K562 (cell line): ENCODE measurements around the gene PSMC1. TPM values are rescaled to one million over a fixed set of nuclear protein-coding genes. Genes with fewer than 3 reads are reported as not detected.

ENCODE experiments used
- ATAC-seq: fragments of 200-7000 bp; cut with Tn5 transposase; 3 replicates; pipeline ENCODE4 v1.9.1; 2020; ENCODE audit warnings: moderate library complexity
- BruUV-seq: library from RNA; stranded (reverse); fragments of 400-500 nt; replicated peaks from 2 replicates; lab custom pipeline; 2021; lab: Mats Ljungman, UMichigan
- CTCF ChIA-PET: fragments of 300-600 bp; formaldehyde crosslinking; extraction: SDS; loops from one replicate; lab custom pipeline; 2021; ENCODE audit warnings: low intra/inter-chr PET ratio; lab: Yijun Ruan, JAX
- POLR2A ChIA-PET: fragments of 300-600, 350-650 bp; sonication (Branson Sonifier 250); formaldehyde crosslinking; extraction: SDS; loops from one replicate; lab custom pipeline; 2021; ENCODE audit warnings: antibody characterized with exemption, inconsistent platforms; lab: Yijun Ruan, JAX
- DNase-seq, 4 experiments: peaks; one replicate each; pipeline versions ENCODE4 v3.0.0 to v3.0.0-alpha.2; 2011 to 2018; ENCODE audit warnings: low spot score in 3 of 4, mixed read lengths in 3 of 4; ENCODE audit errors: extremely low read depth in 1 of 4
- FAIRE-seq: peaks from 2 replicates; lab custom pipeline; 2011; peaks lifted over from hg19 to GRCh38; lab: Jason Lieb, UNC
- H2AFZ ChIP-seq: 2 replicates; pipeline ENCODE4 v1.6.0; 2011; ENCODE audit warnings: low read depth, low read length, control low read depth, inconsistent platforms
- H3K27ac ChIP-seq: fragments of 200-600 bp; 3 replicates; pipeline ENCODE4 v1.8.0; 2011; ENCODE audit warnings: low read depth, mild to moderate bottlenecking, control low read depth, inconsistent platforms, low read length, moderate library complexity, mixed read lengths; ENCODE audit errors: extremely low read depth
- H3K27me3 ChIP-seq, 2 experiments: fragments of 300-600 bp in 1 of 2; 2 replicates in 1 of 2; 3 replicates in 1 of 2; pipeline versions ENCODE4 v1.6.0 to v1.8.0; 2011; ENCODE audit warnings: inconsistent platforms in 2 of 2, low read length in 2 of 2, mild to moderate bottlenecking in 1 of 2, mixed read lengths in 1 of 2, moderate library complexity in 1 of 2; ENCODE audit not compliant: control insufficient read depth in 2 of 2, insufficient read depth in 2 of 2
- H3K36me3 ChIP-seq: fragments of 300-600 bp; 3 replicates; pipeline ENCODE4 v1.8.0; 2011; ENCODE audit warnings: mild to moderate bottlenecking, low read length, inconsistent platforms; ENCODE audit not compliant: control insufficient read depth, insufficient read depth
- H3K4me1 ChIP-seq, 2 experiments: fragments of 200-600 bp in 1 of 2; replicated peaks in 1 of 2; 2 replicates in 1 of 2; 3 replicates in 1 of 2; pipeline versions ENCODE4 v1.5.1 to v1.8.0; 2011; ENCODE audit warnings: inconsistent platforms in 2 of 2, low read length in 2 of 2, mild to moderate bottlenecking in 1 of 2, mixed read lengths in 1 of 2, moderate library complexity in 1 of 2; ENCODE audit not compliant: control insufficient read depth in 2 of 2, insufficient read depth in 2 of 2
- H3K4me2 ChIP-seq: 2 replicates; pipeline ENCODE4 v1.6.1; 2011; ENCODE audit warnings: low read length, control low read depth, inconsistent platforms, mixed read lengths; ENCODE audit not compliant: insufficient read depth
- H3K4me3 ChIP-seq: fragments of 200-600 bp; sonication (generic), shearing (Covaris generic); 2 replicates; pipeline ENCODE4 v1.5.1; 2016; ENCODE audit warnings: control low read depth, inconsistent platforms
- H3K79me2 ChIP-seq: fragments of 200-600 bp; 3 replicates; pipeline ENCODE4 v1.8.0; 2011; ENCODE audit warnings: low read length, inconsistent platforms; ENCODE audit not compliant: control insufficient read depth, insufficient read depth
- H3K9ac ChIP-seq, 2 experiments: 2 replicates each; pipeline versions ENCODE4 v1.6.0 to v1.6.1; 2011; ENCODE audit warnings: low read depth in 2 of 2, low read length in 2 of 2, control low read depth in 1 of 2, inconsistent platforms in 1 of 2, mild to moderate bottlenecking in 1 of 2, mixed read lengths in 1 of 2; ENCODE audit not compliant: insufficient read depth in 1 of 2
- H3K9me1 ChIP-seq: one replicate; pipeline ENCODE4 v1.6.0; 2011; ENCODE audit warnings: inconsistent platforms, mild to moderate bottlenecking, low read length, moderate library complexity; ENCODE audit not compliant: control insufficient read depth, insufficient read depth
- H3K9me3 ChIP-seq: replicated peaks from 2 replicates; pipeline ENCODE4 v1.5.1; 2011; ENCODE audit warnings: low read depth, low read length, inconsistent platforms; ENCODE audit not compliant: control insufficient read depth, insufficient read depth
- H4K20me1 ChIP-seq: replicated peaks from 2 replicates; pipeline ENCODE4 v1.6.1; 2011; ENCODE audit warnings: low read length, inconsistent platforms, mixed read lengths; ENCODE audit not compliant: control insufficient read depth, insufficient read depth
- ARID1B ChIP-seq: fragments of 450-650 bp; IDR thresholded peaks from 2 replicates; pipeline ENCODE4 v1.6.1; 2016; ENCODE audit warnings: antibody characterized with exemption, mild to moderate bottlenecking, inconsistent platforms
- CBFA2T2 ChIP-seq: fragments of 450-650 bp; conservative IDR thresholded peaks from 2 replicates; pipeline ENCODE4 v1.6.1; 2017; ENCODE audit warnings: mild to moderate bottlenecking
- CBFA2T3 ChIP-seq: fragments of 450-650 bp; IDR thresholded peaks from 2 replicates; pipeline ENCODE4 v1.6.1; 2017
- FOXA1 ChIP-seq: fragments of 450-650 bp; IDR thresholded peaks from 2 replicates; pipeline ENCODE4 v1.6.1; 2016; ENCODE audit warnings: mild to moderate bottlenecking, borderline replicate concordance
- GTF2F1 ChIP-seq: IDR thresholded peaks from 2 replicates; pipeline ENCODE4 v1.6.1; 2011; ENCODE audit warnings: low read depth, low read length, improper control_type of control experiment
- ILF3 ChIP-seq: fragments of 450-650 bp; IDR thresholded peaks from 2 replicates; pipeline ENCODE4 v1.6.1; 2018; ENCODE audit warnings: antibody characterized with exemption, mild to moderate bottlenecking, moderate library complexity, borderline replicate concordance
- RAD21 ChIP-seq, 2 experiments: fragments of 250-450 bp in 1 of 2; fragments of 450-650 bp in 1 of 2; sonication (Bioruptor Pico) in 1 of 2; formaldehyde crosslinking in 1 of 2; IDR thresholded peaks in 1 of 2; conservative IDR thresholded peaks in 1 of 2; 2 replicates each; pipeline versions ENCODE4 v1.4.0 to v1.8.0; 2020 to 2022; ENCODE audit warnings: mild to moderate bottlenecking in 2 of 2, moderate library complexity in 1 of 2
- SRF ChIP-seq, 2 experiments: fragments of 250-450, 450-650 bp in 1 of 2; sonication (Bioruptor Pico) in 1 of 2; sonication (generic) in 1 of 2; formaldehyde crosslinking; IDR thresholded peaks; 2 replicates each; pipeline versions ENCODE4 v1.5.0 to v1.5.1; 2020 to 2022; ENCODE audit warnings: mild to moderate bottlenecking in 1 of 2, missing genetic modification reagents in 1 of 2
- TAL1 ChIP-seq: fragments of 450-650 bp; IDR thresholded peaks from 2 replicates; pipeline ENCODE4 v1.6.1; 2016; ENCODE audit warnings: mild to moderate bottlenecking
- ZFX ChIP-seq: sonication (generic); formaldehyde crosslinking; IDR thresholded peaks from 2 replicates; pipeline ENCODE4 v1.8.0; 2022; ENCODE audit warnings: mild to moderate bottlenecking, missing genetic modification reagents, moderate library complexity
- ZNF644 ChIP-seq: fragments of 200-800 bp; sonication (Bioruptor generic); IDR thresholded peaks from 2 replicates; pipeline ENCODE4 v1.6.1; 2016; ENCODE audit warnings: low read depth, missing genetic modification characterization, missing compliant biosample characterization
- WGBS: fragments of 100-300 bp; shearing (Covaris generic); methylation state at CpG from one replicate; pipeline ENCODE4 v1.1.6; 2016; ENCODE audit warnings: low coverage, mixed read lengths; ENCODE audit not compliant: insufficient coverage; ENCODE audit errors: missing lambda C conversion rate; 5-methylcytosine and 5-hydroxymethylcytosine counted together
- in situ Hi-C: fragments of 300-500 bp; cut with MboI; formaldehyde crosslinking; loops from 4 replicates; pipeline ENCODE4 v1.15.0; 2018; ENCODE audit warnings: inconsistent platforms, mixed read lengths
- intact Hi-C: fragments of 100-400 bp; cut with micrococcal nuclease; formaldehyde crosslinking; loops from 2 replicates; pipeline ENCODE4 v1.14.2; 2022
- polyA plus RNA-seq, 8 experiments: library from polyadenylated mRNA; depleted of rRNA in 4 of 8; stranded (reverse) in 5 of 8; unstranded in 3 of 8; fragments of >200 nt; fragmentation: Nextera tagmentation in 2 of 8; fragmentation: Illumina TruSeq in 1 of 8; extraction: Ambion mirVana in 2 of 8; extraction: Trizol in 1 of 8; gene quantifications; 2 replicates each; pipeline versions ENCODE4 v1.2.1 to v1.2.3, GENCODE V29; 2011 to 2014; ENCODE audit warnings: inconsistent platforms in 1 of 8, missing spikeins in 1 of 8
- total RNA-seq, 7 experiments: library from RNA; depleted of rRNA in 6 of 7; stranded (reverse); fragments of >200 nt in 6 of 7; fragmentation: Illumina TruSeq in 2 of 7; extraction: Trizol in 2 of 7; gene quantifications; 2 replicates each; pipeline versions ENCODE4 v1.2.1 to v1.2.3, GENCODE V29; 2011 to 2021; ENCODE audit warnings: low replicate concordance in 1 of 7
- TF ChIP-seq, protein P1 (sequence below): fragments of 250-450 bp; sonication (Bioruptor Pico); IDR thresholded peaks from 2 replicates; pipeline ENCODE4 v1.8.0; 2021; ENCODE audit warnings: moderate library complexity, mild to moderate bottlenecking, inconsistent platforms
- TF ChIP-seq, protein P2 (sequence below): fragments of 200-800 bp; sonication (Bioruptor generic); IDR thresholded peaks from 2 replicates; pipeline ENCODE4 v1.6.1; 2017; ENCODE audit warnings: missing genetic modification characterization, missing compliant biosample characterization
- TF ChIP-seq, protein P3 (sequence below): sonication (generic); IDR thresholded peaks from 2 replicates; pipeline ENCODE4 v1.6.1; 2016
- TF ChIP-seq, protein P4 (sequence below): fragments of 450-650 bp; IDR thresholded peaks from 2 replicates; pipeline ENCODE4 v1.6.1; 2014; ENCODE audit warnings: low read depth, mild to moderate bottlenecking, moderate library complexity, borderline replicate concordance

Gene PSMC1
- total and polyA plus RNA-seq, 9 of the 15 experiments (the other 6 are each of a cell fraction or from before 2014, with no cell fraction given) = 87.8 to 276 (median 165) TPM

DNA sequence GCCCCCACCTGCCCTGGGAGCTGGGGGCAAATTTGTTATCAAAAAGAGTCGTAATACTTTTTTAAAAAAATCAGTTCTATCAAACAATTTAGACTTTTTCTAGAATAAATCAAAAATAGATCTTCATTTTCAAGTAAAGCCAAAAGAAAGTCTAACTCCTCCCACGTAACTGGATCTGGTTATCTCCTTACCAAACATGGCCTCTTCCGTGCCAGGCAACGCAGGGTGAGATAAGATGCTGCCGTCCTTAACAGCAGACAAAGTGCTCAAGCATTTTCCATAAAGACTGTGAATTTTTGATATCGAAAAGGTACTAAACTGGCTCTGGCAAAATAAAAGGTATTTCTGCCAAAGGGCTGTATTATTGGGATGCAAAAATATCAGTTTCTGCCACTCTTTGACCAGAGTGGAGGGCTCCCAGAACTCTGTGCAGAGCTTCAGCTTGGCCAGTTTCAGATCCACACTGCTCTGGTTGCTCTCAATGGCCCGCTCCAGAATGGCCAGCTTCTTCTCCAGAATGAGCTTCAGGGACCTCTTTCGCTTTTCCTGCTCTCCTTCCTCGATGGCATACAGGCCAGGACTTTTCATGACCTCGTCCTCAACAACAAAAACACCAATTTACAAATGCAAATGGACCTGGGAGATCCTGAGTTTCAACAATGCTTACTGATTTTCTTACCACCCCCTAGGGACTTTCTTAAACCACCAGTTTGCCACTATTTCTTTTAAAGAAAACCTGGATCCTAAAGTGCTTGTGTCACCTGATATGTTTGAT is 46.4 kb downstream of the PSMC1 start:
- Histone ChIP-seq H3K4me2 (no peak overlapping the region), H3K79me2 (no peaks in the 10 kb centered on the region), H3K4me3 (no peak overlapping the region), H2AFZ (no peak overlapping the region), H3K9ac (no peak overlapping the region), H3K4me1 (peaks cover 0 to 7% of the 10 kb centered on the region in 2 experiments; a peak in 2 of 5 replicates), H3K9me3 (no peaks in the 10 kb centered on the region), H3K27ac (no peak overlapping the region), H3K9me1 (no peaks in the 10 kb centered on the region), H3K27me3 (no peaks in the 10 kb centered on the region), H3K36me3 (peaks cover 49% of the 10 kb centered on the region; the same call in 2 of the 3 replicates), H4K20me1 (no peaks in the 10 kb centered on the region)
- no TSS peak for BruUV-seq
- DNase-seq = peak in 1 of 4 experiments; percentile 10
- ChIA-PET POLR2A (no interaction called here), CTCF (no interaction called here)
- no peak for FAIRE-seq
- TF ChIP-seq TAL1 (no peak; the same call in 1 of the 2 replicates), GTF2F1 (no peak), CBFA2T2 (peak; percentile 1; the same call in 1 of the 2 replicates), CBFA2T3 (peak; percentile 44), ZFX (CRISPR knock-in tag) (no peak), SRF (CRISPR knock-in tag; IDR thresholded peaks at IDR 0.05) (peak in 1 of 2 experiments; percentile 88; a peak in 2 of 4 replicates), FOXA1 (no peak), RAD21 (CRISPR knock-in tag; conservative IDR thresholded peaks at IDR 0.05 in 1 of 2, IDR thresholded peaks at IDR 0.05 in 1 of 2) (no peak), ARID1B (peak; percentile 34; the same call in 1 of the 2 replicates), ILF3 (no peak), ZNF644 (tag) (no peak)
- TF ChIP-seq, protein P1, sequence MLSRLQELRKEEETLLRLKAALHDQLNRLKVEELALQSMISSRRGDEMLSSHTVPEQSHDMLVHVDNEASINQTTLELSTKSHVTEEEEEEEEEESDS (CRISPR knock-in tag) = no peak
- TF ChIP-seq, protein P2, sequence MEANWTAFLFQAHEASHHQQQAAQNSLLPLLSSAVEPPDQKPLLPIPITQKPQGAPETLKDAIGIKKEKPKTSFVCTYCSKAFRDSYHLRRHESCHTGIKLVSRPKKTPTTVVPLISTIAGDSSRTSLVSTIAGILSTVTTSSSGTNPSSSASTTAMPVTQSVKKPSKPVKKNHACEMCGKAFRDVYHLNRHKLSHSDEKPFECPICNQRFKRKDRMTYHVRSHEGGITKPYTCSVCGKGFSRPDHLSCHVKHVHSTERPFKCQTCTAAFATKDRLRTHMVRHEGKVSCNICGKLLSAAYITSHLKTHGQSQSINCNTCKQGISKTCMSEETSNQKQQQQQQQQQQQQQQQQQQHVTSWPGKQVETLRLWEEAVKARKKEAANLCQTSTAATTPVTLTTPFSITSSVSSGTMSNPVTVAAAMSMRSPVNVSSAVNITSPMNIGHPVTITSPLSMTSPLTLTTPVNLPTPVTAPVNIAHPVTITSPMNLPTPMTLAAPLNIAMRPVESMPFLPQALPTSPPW (CRISPR knock-in tag) = peak; percentile 14; the same call in 1 of the 2 replicates
- TF ChIP-seq, protein P3, sequence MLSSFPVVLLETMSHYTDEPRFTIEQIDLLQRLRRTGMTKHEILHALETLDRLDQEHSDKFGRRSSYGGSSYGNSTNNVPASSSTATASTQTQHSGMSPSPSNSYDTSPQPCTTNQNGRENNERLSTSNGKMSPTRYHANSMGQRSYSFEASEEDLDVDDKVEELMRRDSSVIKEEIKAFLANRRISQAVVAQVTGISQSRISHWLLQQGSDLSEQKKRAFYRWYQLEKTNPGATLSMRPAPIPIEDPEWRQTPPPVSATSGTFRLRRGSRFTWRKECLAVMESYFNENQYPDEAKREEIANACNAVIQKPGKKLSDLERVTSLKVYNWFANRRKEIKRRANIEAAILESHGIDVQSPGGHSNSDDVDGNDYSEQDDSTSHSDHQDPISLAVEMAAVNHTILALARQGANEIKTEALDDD = no peak
- TF ChIP-seq, protein P4, sequence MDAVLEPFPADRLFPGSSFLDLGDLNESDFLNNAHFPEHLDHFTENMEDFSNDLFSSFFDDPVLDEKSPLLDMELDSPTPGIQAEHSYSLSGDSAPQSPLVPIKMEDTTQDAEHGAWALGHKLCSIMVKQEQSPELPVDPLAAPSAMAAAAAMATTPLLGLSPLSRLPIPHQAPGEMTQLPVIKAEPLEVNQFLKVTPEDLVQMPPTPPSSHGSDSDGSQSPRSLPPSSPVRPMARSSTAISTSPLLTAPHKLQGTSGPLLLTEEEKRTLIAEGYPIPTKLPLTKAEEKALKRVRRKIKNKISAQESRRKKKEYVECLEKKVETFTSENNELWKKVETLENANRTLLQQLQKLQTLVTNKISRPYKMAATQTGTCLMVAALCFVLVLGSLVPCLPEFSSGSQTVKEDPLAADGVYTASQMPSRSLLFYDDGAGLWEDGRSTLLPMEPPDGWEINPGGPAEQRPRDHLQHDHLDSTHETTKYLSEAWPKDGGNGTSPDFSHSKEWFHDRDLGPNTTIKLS = no peak
- intact Hi-C loops (loop anchor here (5.0 kb wide), 3 partner anchors 95 to 395 kb away; partner anchors contain the start of gene CALM1), in situ Hi-C loops (no loop called here)
- ATAC-seq = peak; percentile 55; the same call in 1 of the 3 replicates
- 43% methylated on average over 10 of the region's 10 CpGs for WGBS
